Measurements from ENCODE around the gene SECISBP2L. TPM values are rescaled to one million over a fixed set of nuclear protein-coding genes. Genes with fewer than 3 reads are reported as not detected.

The SECISBP2L gene
- total and polyA plus RNA-seq, 10 of the 15 experiments (the other 5 are each of a cell fraction or from before 2014, with no cell fraction given) = 1.4 to 24.2 (median 10.4) TPM

DNA sequence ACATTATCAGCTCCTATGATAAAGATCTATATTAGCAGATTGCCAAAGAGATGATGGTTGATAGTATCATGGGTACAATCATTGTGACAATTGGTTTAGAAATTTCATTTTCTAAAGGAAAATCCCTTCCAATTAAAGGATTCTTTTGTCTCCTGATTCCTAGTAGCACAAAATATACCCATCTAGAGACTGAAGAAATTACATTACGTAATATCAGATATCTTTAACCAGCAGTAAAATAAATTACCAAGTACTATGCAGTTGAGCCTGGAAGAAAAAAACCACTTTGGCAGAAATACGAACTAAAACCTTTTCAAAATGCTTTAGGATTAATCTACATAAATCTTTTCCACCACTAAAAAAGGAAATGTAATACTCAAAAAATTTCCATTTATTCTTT, 46.9 kb downstream of the SECISBP2L start (continued):
- TF ChIP-seq, protein P1, sequence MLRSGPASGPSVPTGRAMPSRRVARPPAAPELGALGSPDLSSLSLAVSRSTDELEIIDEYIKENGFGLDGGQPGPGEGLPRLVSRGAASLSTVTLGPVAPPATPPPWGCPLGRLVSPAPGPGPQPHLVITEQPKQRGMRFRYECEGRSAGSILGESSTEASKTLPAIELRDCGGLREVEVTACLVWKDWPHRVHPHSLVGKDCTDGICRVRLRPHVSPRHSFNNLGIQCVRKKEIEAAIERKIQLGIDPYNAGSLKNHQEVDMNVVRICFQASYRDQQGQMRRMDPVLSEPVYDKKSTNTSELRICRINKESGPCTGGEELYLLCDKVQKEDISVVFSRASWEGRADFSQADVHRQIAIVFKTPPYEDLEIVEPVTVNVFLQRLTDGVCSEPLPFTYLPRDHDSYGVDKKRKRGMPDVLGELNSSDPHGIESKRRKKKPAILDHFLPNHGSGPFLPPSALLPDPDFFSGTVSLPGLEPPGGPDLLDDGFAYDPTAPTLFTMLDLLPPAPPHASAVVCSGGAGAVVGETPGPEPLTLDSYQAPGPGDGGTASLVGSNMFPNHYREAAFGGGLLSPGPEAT (IDR thresholded peaks at IDR 0.05; ENCODE audit: low read depth) = no peak
- TF ChIP-seq, protein P2, sequence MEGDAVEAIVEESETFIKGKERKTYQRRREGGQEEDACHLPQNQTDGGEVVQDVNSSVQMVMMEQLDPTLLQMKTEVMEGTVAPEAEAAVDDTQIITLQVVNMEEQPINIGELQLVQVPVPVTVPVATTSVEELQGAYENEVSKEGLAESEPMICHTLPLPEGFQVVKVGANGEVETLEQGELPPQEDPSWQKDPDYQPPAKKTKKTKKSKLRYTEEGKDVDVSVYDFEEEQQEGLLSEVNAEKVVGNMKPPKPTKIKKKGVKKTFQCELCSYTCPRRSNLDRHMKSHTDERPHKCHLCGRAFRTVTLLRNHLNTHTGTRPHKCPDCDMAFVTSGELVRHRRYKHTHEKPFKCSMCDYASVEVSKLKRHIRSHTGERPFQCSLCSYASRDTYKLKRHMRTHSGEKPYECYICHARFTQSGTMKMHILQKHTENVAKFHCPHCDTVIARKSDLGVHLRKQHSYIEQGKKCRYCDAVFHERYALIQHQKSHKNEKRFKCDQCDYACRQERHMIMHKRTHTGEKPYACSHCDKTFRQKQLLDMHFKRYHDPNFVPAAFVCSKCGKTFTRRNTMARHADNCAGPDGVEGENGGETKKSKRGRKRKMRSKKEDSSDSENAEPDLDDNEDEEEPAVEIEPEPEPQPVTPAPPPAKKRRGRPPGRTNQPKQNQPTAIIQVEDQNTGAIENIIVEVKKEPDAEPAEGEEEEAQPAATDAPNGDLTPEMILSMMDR (IDR thresholded peaks at IDR 0.05 in 2 of 3, conservative IDR thresholded peaks at IDR 0.05 in 1 of 3; ENCODE audit: control insufficient read depth in 2 of 3, extremely low read depth in 1 of 3, insufficient read depth in 1 of 3, low read depth in 3 of 3, low read length in 3 of 3) = no peak
- no peak for TF ChIP-seq PAX8 (IDR thresholded peaks at IDR 0.05)
- no peak for TF ChIP-seq EGR1 (IDR thresholded peaks at IDR 0.05; ENCODE audit: borderline replicate concordance in 1 of 2, low read depth in 2 of 2, low read length in 2 of 2)

DNA sequence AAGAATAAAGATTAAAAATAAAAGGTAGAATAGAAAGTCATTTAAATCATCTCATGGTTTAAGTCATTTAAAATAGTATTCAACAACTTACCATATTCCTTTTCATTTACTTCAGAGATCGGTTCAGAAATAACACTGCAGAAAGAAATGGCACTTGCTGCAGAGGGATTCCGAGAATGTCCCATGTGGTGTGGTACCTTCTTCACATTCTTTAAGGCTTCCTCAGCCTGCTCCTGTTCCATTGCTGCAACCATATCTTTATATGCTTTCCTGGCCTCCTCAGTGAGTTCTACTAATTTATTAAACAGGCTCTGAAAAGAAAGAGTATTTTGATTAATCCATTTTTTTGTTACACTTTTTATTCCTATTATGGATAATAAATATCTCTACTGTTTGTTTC, 50.0 kb downstream of the SECISBP2L start:
- Histone ChIP-seq H3K36me3 (ENCODE audit: control insufficient read depth in 2 of 2, insufficient read depth in 2 of 2, low read length in 1 of 2) (peaks cover 4 to 13% of the 10 kb centered on the region in 2 experiments), H3K9me3 (replicated peaks; ENCODE audit: control insufficient read depth, insufficient read depth, low read length) (no peaks in the 10 kb centered on the region), H4K20me1 (ENCODE audit: control insufficient read depth, insufficient read depth) (no peaks in the 10 kb centered on the region), H3K27ac (ENCODE audit: control insufficient read depth, insufficient read depth) (no peak overlapping the region), H3K4me2 (ENCODE audit: control insufficient read depth, insufficient read depth) (no peak overlapping the region), H3K4me1 (ENCODE audit: control insufficient read depth, insufficient read depth, low read length) (peaks cover 3% of the 10 kb centered on the region; the same call in 1 of the 2 replicates), H3K27me3 (replicated peaks in 1 of 2; ENCODE audit: control insufficient read depth in 2 of 2, insufficient read depth in 2 of 2, low read length in 1 of 2) (no peaks in the 10 kb centered on the region), H3K79me2 (ENCODE audit: control insufficient read depth, insufficient read depth, low read length) (no peaks in the 10 kb centered on the region), H2AFZ (ENCODE audit: control insufficient read depth, low read depth, low read length) (no peak overlapping the region), H3K4me3 (no peak overlapping the region), H3K9ac (ENCODE audit: control insufficient read depth, insufficient read depth, low read length) (no peak overlapping the region)
- WGBS (ENCODE audit: insufficient coverage, insufficient replicate concordance, low lambda C conversion rate, missing lambda C conversion rate) = 100% methylated on average over 2 of the region's 2 CpGs
- ATAC-seq = no peak
- intact Hi-C loops (cut with micrococcal nuclease; ENCODE audit: unreplicated experiment) (no loop called here), in situ Hi-C loops (cut with MboI) (no loop called here)
- FAIRE-seq = no peak
- BruUV-seq (replicated peaks) = no TSS peak
- no peak for DNase-seq (ENCODE audit: low read depth, low spot score)
- ChIA-PET SMC1A (ENCODE audit: uncharacterized antibody, unreplicated experiment) (no interaction called here), POLR2A (no interaction called here), CTCF (no interaction called here), RAD21 (ENCODE audit: unreplicated experiment) (no interaction called here)
- TF ChIP-seq NFYB (IDR thresholded peaks at IDR 0.05; ENCODE audit: insufficient read depth, low read depth, low read length) (no peak), NR2C1 (IDR thresholded peaks at IDR 0.05) (no peak), ZZZ3 (IDR thresholded peaks at IDR 0.05; ENCODE audit: control insufficient read depth, insufficient read length, low read depth) (no peak), MYB (IDR thresholded peaks at IDR 0.05; ENCODE audit: borderline replicate concordance, low read depth, low read length) (no peak), SP1 (IDR thresholded peaks at IDR 0.05; ENCODE audit: low read depth, low read length) (no peak), BCL11A (IDR thresholded peaks at IDR 0.05; ENCODE audit: low read depth, low read length) (no peak), SUZ12 (IDR thresholded peaks at IDR 0.05; ENCODE audit: unreplicated experiment) (no peak), TARDBP (IDR thresholded peaks at IDR 0.05; ENCODE audit: borderline replicate concordance) (no peak), HDAC2 (IDR thresholded peaks at IDR 0.05) (no peak), EGR1 (IDR thresholded peaks at IDR 0.05; ENCODE audit: borderline replicate concordance in 1 of 2, low read depth in 2 of 2, low read length in 2 of 2) (no peak), ZNF207 (IDR thresholded peaks at IDR 0.05; ENCODE audit: borderline replicate concordance) (no peak)
- TF ChIP-seq, protein P3, sequence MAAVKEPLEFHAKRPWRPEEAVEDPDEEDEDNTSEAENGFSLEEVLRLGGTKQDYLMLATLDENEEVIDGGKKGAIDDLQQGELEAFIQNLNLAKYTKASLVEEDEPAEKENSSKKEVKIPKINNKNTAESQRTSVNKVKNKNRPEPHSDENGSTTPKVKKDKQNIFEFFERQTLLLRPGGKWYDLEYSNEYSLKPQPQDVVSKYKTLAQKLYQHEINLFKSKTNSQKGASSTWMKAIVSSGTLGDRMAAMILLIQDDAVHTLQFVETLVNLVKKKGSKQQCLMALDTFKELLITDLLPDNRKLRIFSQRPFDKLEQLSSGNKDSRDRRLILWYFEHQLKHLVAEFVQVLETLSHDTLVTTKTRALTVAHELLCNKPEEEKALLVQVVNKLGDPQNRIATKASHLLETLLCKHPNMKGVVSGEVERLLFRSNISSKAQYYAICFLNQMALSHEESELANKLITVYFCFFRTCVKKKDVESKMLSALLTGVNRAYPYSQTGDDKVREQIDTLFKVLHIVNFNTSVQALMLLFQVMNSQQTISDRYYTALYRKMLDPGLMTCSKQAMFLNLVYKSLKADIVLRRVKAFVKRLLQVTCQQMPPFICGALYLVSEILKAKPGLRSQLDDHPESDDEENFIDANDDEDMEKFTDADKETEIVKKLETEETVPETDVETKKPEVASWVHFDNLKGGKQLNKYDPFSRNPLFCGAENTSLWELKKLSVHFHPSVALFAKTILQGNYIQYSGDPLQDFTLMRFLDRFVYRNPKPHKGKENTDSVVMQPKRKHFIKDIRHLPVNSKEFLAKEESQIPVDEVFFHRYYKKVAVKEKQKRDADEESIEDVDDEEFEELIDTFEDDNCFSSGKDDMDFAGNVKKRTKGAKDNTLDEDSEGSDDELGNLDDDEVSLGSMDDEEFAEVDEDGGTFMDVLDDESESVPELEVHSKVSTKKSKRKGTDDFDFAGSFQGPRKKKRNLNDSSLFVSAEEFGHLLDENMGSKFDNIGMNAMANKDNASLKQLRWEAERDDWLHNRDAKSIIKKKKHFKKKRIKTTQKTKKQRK (IDR thresholded peaks at IDR 0.05; ENCODE audit: low read depth, low read length) = no peak
- TF ChIP-seq, protein P4, sequence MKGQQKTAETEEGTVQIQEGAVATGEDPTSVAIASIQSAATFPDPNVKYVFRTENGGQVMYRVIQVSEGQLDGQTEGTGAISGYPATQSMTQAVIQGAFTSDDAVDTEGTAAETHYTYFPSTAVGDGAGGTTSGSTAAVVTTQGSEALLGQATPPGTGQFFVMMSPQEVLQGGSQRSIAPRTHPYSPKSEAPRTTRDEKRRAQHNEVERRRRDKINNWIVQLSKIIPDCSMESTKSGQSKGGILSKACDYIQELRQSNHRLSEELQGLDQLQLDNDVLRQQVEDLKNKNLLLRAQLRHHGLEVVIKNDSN (IDR thresholded peaks at IDR 0.05; ENCODE audit: borderline replicate concordance, extremely low read length, insufficient read depth, low read depth, low read length) = no peak

Measured in GM12878 (cell line).